PC-9 (cell line): ENCODE data around the gene PEMT. TPM values are rescaled to one million over a fixed set of nuclear protein-coding genes. Genes with fewer than 3 reads are reported as not detected.
A peak's percentile ranks its signal among the peaks of the same experiment; 100 is the strongest.

Experiments
- BruUV-seq: library from RNA; stranded (reverse); fragments of 400-500 nt; replicated peaks from 2 replicates; lab custom pipeline; 2021; lab: Mats Ljungman, UMichigan
- CTCF ChIA-PET: fragments of 300-600 bp; sonication (Branson Sonifier 250); formaldehyde crosslinking; loops from one replicate; lab custom pipeline; 2022; ENCODE audit warnings: antibody characterized with exemption; lab: Charles Lee
- POLR2A ChIA-PET: fragments of 300-600 bp; sonication (Branson Sonifier 250); formaldehyde crosslinking; loops from one replicate; lab custom pipeline; 2022; ENCODE audit warnings: antibody characterized with exemption; ENCODE audit not compliant: unreplicated experiment; lab: Charles Lee
- DNase-seq, 2 experiments: peaks; one replicate each; pipeline versions ENCODE4 v3.0.0 to v3.0.0-alpha.2; 2015 to 2022; ENCODE audit warnings: mixed read lengths in 1 of 2
- H2AFZ ChIP-seq: fragments of 200-600 bp; sonication (generic); 2 replicates; pipeline ENCODE4 v1.8.1; 2017; ENCODE audit warnings: antibody characterized with exemption
- H3F3A ChIP-seq: fragments of 200-600 bp; sonication (generic); 2 replicates; pipeline ENCODE4 v1.8.1; 2017; ENCODE audit warnings: antibody characterized with exemption, mild to moderate bottlenecking, low read depth; ENCODE audit not compliant: insufficient read depth
- H3K27ac ChIP-seq: fragments of 200-600 bp; sonication (generic); 2 replicates; pipeline ENCODE4 v1.6.1; 2016; ENCODE audit warnings: mixed run types
- H3K27me3 ChIP-seq: fragments of 200-600 bp; sonication (generic); 2 replicates; pipeline ENCODE4 v1.6.1; 2016; ENCODE audit warnings: low read depth, mixed run types; ENCODE audit not compliant: insufficient read depth
- H3K36me3 ChIP-seq: fragments of 200-600 bp; sonication (generic); 2 replicates; pipeline ENCODE4 v1.6.1; 2016; ENCODE audit warnings: low read depth, mixed run types
- H3K4me1 ChIP-seq: fragments of 200-600 bp; sonication (generic); replicated peaks from 2 replicates; pipeline ENCODE4 v1.6.1; 2016; ENCODE audit warnings: mixed run types; ENCODE audit not compliant: insufficient read depth
- H3K4me2 ChIP-seq: fragments of 200-600 bp; sonication (generic); 2 replicates; pipeline ENCODE4 v1.6.1; 2017; ENCODE audit warnings: mixed run types
- H3K4me3 ChIP-seq: fragments of 200-600 bp; sonication (generic); 2 replicates; pipeline ENCODE4 v1.6.1; 2016; ENCODE audit warnings: mixed run types
- H3K79me2 ChIP-seq: fragments of 200-600 bp; sonication (generic); 2 replicates; pipeline ENCODE4 v1.6.1; 2017; ENCODE audit warnings: low read depth, mixed run types
- H3K9me2 ChIP-seq: fragments of 200-600 bp; sonication (generic); 2 replicates; pipeline ENCODE4 v1.8.1; 2017; ENCODE audit warnings: mild to moderate bottlenecking; ENCODE audit not compliant: insufficient read depth
- H3K9me3 ChIP-seq: fragments of 200-600 bp; sonication (generic); 2 replicates; pipeline ENCODE4 v1.8.1; 2016; ENCODE audit warnings: low read depth; ENCODE audit not compliant: insufficient read depth
- H4K20me1 ChIP-seq: fragments of 200-600 bp; sonication (generic); 2 replicates; pipeline ENCODE4 v1.8.1; 2017; ENCODE audit not compliant: insufficient read depth
- EZH2 ChIP-seq: fragments of 200-600 bp; sonication (generic); IDR thresholded peaks from 2 replicates; pipeline ENCODE4 v1.8.0; 2017; ENCODE audit warnings: antibody characterized with exemption, low read depth
- intact Hi-C: fragments of 100-400 bp; cut with micrococcal nuclease; formaldehyde crosslinking; loops from one replicate; pipeline ENCODE4 v1.10.0; 2022; ENCODE audit not compliant: unreplicated experiment
- total RNA-seq: library from RNA; stranded (reverse); gene quantifications from 2 replicates; pipeline ENCODE4 v1.2.3, GENCODE V29; 2021
- TF ChIP-seq, protein P1 (sequence below): fragments of 200-600 bp; sonication (generic); conservative IDR thresholded peaks from 2 replicates; pipeline ENCODE4 v1.6.1; 2017; ENCODE audit warnings: mixed run types, antibody characterized with exemption, mild to moderate bottlenecking, moderate library complexity

Gene PEMT
- total RNA-seq, 1 experiment from 2014 or later, result 61.2 TPM

DNA sequence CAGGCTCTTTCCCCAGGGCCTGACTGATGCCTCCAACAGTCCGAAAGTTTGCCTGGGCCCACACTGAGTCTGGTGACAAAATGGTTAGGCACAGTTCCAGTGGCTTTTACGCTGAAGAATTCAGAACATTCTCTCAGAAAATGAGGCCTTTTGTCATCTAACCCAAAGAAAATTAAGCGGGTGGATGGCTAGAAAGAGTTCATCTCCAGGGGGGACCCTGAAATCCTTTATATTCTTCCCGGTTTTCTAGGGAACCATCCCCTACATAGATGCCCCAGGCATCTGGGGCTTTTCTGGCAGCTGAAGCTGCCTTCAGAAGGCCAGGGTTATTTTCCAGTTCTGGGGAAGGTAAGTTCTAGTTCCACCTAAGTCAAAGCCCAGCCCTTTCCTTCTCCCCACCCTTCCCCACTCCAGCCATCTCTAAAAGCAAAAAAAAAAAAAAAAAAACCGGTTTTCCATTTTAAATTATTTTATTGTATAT is 97.5 kb downstream of the PEMT start:
- TF ChIP-seq, protein P1, sequence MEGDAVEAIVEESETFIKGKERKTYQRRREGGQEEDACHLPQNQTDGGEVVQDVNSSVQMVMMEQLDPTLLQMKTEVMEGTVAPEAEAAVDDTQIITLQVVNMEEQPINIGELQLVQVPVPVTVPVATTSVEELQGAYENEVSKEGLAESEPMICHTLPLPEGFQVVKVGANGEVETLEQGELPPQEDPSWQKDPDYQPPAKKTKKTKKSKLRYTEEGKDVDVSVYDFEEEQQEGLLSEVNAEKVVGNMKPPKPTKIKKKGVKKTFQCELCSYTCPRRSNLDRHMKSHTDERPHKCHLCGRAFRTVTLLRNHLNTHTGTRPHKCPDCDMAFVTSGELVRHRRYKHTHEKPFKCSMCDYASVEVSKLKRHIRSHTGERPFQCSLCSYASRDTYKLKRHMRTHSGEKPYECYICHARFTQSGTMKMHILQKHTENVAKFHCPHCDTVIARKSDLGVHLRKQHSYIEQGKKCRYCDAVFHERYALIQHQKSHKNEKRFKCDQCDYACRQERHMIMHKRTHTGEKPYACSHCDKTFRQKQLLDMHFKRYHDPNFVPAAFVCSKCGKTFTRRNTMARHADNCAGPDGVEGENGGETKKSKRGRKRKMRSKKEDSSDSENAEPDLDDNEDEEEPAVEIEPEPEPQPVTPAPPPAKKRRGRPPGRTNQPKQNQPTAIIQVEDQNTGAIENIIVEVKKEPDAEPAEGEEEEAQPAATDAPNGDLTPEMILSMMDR, result no peak
- no peak for TF ChIP-seq EZH2
- H3K27me3 ChIP-seq, result no peaks in the 10 kb centered on the region
- no peak for DNase-seq
- POLR2A ChIA-PET, result interaction anchor here (0.7 kb wide), 1 partner anchor 10 kb away, joined by 3 read pairs; no protein-coding TSS in a partner anchor
- no peaks in the 10 kb centered on the region for H3K9me2 ChIP-seq
- H3K36me3 ChIP-seq, result no peaks in the 10 kb centered on the region
- no peak overlapping the region for H3K27ac ChIP-seq
- no peak overlapping the region for H3K4me2 ChIP-seq
- H2AFZ ChIP-seq, result no peak overlapping the region
- CTCF ChIA-PET, result no interaction called here
- no peaks in the 10 kb centered on the region for H3K79me2 ChIP-seq
- peaks cover 19% of the 10 kb centered on the region; the same call in 1 of the 2 replicates for H3F3A ChIP-seq
- intact Hi-C loops, result loop anchor here (10.0 kb wide), 1 partner anchor 421 kb away; no protein-coding TSS in a partner anchor
- peaks cover 19% of the 10 kb centered on the region for H4K20me1 ChIP-seq
- H3K9me3 ChIP-seq, result no peaks in the 10 kb centered on the region
- BruUV-seq, result no TSS peak
- H3K4me1 ChIP-seq, result no peaks in the 10 kb centered on the region; the same call in 1 of the 2 replicates
- no peak overlapping the region for H3K4me3 ChIP-seq

- ChIA-PET CTCF (no interaction called here), POLR2A (interaction anchor here (0.7 kb wide), 1 partner anchor 9 kb away, joined by 3 read pairs; no protein-coding TSS in a partner anchor)
- no peaks in the 10 kb centered on the region; the same call in 1 of the 2 replicates for H3K4me1 ChIP-seq
- H2AFZ ChIP-seq, result no peak overlapping the region
- no peak overlapping the region for H3K27ac ChIP-seq
- no peak for DNase-seq
- H3K9me2 ChIP-seq, result no peaks in the 10 kb centered on the region
- TF ChIP-seq, protein P1, result no peak
- no peak for TF ChIP-seq EZH2
- H3K4me3 ChIP-seq, result no peak overlapping the region
- intact Hi-C loops, result loop anchor here (10.0 kb wide), 1 partner anchor 421 kb away; no protein-coding TSS in a partner anchor
- no TSS peak for BruUV-seq
- H3F3A ChIP-seq, result peaks cover 19% of the 10 kb centered on the region; the same call in 1 of the 2 replicates
- H4K20me1 ChIP-seq, result peaks cover 18% of the 10 kb centered on the region
- no peak overlapping the region for H3K4me2 ChIP-seq
- H3K36me3 ChIP-seq, result no peaks in the 10 kb centered on the region
- no peaks in the 10 kb centered on the region for H3K79me2 ChIP-seq
- no peaks in the 10 kb centered on the region for H3K27me3 ChIP-seq
- H3K9me3 ChIP-seq, result no peaks in the 10 kb centered on the region
These were observed 98.1 kb downstream of the PEMT start for GRCh38 chr17:17493249-17493985.

GRCh38 chr17:17492571-17492970 is 98.9 kb downstream of the PEMT start:
- TSS peak; percentile 6 for BruUV-seq
- POLR2A ChIA-PET, result no interaction called here
- Histone ChIP-seq H3K4me1 (no peaks in the 10 kb centered on the region; the same call in 1 of the 2 replicates), H3K79me2 (no peaks in the 10 kb centered on the region), H2AFZ (no peak overlapping the region), H3K9me3 (no peaks in the 10 kb centered on the region), H3K4me3 (no peak overlapping the region), H3K36me3 (peaks cover 5% of the 10 kb centered on the region; the same call in 1 of the 2 replicates), H4K20me1 (peaks cover 20% of the 10 kb centered on the region), H3K4me2 (no peak overlapping the region), H3K9me2 (no peaks in the 10 kb centered on the region), H3K27ac (no peak overlapping the region), H3F3A (peaks cover 19% of the 10 kb centered on the region; the same call in 1 of the 2 replicates), H3K27me3 (no peaks in the 10 kb centered on the region)
- TF ChIP-seq, protein P1, result no peak
- no peak for TF ChIP-seq EZH2
- no peak for DNase-seq
- CTCF ChIA-PET, result no interaction called here
- intact Hi-C loops, result loop anchor here (10.0 kb wide), 1 partner anchor 422 kb away; no protein-coding TSS in a partner anchor
